T47D (cell line): ENCODE data around the gene IPP.

Experiments used
- DNase-seq, 2 experiments: peaks; one replicate each; pipeline versions ENCODE4 v3.0.0 to v3.0.0-alpha.2; 2011 to 2012; ENCODE audit warnings: low read depth in 1 of 2, low spot score in 1 of 2
- JUND ChIP-seq: IDR thresholded peaks from 2 replicates; pipeline ENCODE4 v1.6.1; 2012; ENCODE audit warnings: low read depth
- in situ Hi-C: cut with HindIII; loops from 2 replicates; pipeline ENCODE4 v1.10.0; 2016; ENCODE audit warnings: low sequenced_read_pairs, low pct_unique_long_range_greater_than_20kb

The IPP gene

GRCh38 chr1:45750298-45751038 lies at the start of gene IPP:
IPP (minus strand) TSS chr1:45750653; CDS start chr1:45746411, 4,242 bp downstream.
- no peak for TF ChIP-seq JUND
- in situ Hi-C loops: no loop called here
- DNase-seq: peak; percentile 93 to 95

DNA sequence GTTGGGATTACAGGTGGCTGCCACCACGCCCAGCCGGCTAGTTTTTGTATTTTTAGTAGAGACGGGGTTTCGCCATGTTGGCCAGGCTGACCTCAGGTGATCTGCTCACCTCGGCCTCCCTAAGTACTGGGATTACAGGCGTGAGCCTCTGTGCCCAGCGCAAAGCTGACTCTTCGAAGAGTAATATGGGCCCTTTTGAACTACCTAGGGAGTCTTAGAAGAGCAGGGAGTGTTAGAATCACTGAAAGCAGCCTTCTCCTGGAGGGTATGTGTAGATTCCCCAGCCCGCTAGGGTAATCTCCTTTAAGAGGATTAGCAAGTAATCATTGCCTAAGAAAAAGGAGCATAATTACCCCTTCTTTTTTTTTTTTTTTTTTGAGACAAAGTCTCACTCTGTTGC lies 46.5 kb upstream of the IPP start:
- in situ Hi-C loops: no loop called here
- no peak for DNase-seq
- TF ChIP-seq JUND: no peak

- TF ChIP-seq JUND: no peak
- in situ Hi-C loops: no loop called here
- DNase-seq: no peak
Measured at GRCh38 chr1:45796381-45796780, 45.9 kb upstream of the IPP start.

DNA sequence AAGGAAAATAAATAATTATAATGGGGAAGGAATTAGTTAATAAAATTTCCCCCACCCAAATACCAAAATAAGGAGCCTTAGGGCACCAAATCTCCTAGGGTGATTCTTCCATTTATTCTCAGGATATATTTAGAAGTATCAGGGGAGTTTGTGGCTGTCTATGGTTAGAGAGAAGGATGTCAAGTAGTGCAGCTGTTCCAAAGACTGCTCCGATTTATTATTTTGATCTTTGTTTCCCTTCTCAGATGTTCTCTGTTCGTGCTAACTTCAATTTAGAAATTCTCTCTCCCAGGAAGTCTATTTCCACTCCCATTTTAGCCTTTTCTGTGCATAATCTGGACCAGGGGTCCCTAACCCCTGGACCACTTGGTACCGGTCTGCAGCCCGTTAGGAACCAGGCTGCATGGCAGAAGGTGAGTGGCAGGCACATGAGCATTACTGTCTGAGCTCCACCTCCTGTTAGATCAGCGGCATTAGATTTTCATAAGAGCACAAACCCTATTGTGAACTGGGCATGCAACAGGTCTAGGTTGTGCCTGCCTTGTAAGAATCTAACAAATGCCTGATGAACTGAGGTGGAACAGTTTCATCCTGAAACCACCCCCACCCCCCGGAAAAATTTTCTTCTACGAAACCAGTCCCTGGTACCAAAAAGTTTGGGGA lies 43.6 kb upstream of the IPP start:
- peak in 1 of 2 experiments; percentile 36 for DNase-seq
- no peak for TF ChIP-seq JUND
- in situ Hi-C loops: no loop called here

GRCh38 chr1:45792744-45793143 lies 42.3 kb upstream of the IPP start:
- DNase-seq: no peak
- in situ Hi-C loops: no loop called here
- no peak for TF ChIP-seq JUND

DNA sequence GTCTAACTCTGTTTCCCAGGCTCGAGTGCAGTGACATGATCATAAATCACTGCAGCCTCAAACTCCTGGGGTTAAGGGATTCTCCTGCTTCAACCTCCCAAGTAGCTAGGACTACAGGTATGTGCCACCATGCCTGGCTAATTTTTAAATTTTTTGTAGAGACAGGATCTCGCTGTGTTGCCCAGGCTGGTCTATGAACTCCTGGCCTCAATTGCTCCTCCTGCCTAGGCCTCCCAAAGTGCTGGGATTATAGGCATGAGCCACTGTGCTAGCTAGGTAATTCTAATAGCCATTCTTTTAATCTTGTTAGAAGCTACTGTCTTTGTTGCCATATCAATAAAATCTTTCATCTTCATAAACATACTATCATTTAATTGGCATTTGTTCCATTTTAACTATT lies 39.1 kb upstream of the IPP start:
- in situ Hi-C loops: no loop called here
- TF ChIP-seq JUND: no peak
- no peak for DNase-seq

- no peak for TF ChIP-seq JUND
- in situ Hi-C loops: no loop called here
- DNase-seq: no peak
Measured at GRCh38 chr1:45787905-45788304, 37.5 kb upstream of the IPP start.

GRCh38 chr1:45785583-45785982 lies 35.1 kb upstream of the IPP start:
- in situ Hi-C loops: no loop called here
- no peak for DNase-seq
- no peak for TF ChIP-seq JUND

- in situ Hi-C loops: no loop called here
- DNase-seq: no peak
- no peak for TF ChIP-seq JUND
Measured at GRCh38 chr1:45775794-45776193, 25.3 kb upstream of the IPP start.

GRCh38 chr1:45772971-45773370 lies 22.5 kb upstream of the IPP start:
- no peak for DNase-seq
- in situ Hi-C loops: no loop called here
- TF ChIP-seq JUND: no peak

DNA sequence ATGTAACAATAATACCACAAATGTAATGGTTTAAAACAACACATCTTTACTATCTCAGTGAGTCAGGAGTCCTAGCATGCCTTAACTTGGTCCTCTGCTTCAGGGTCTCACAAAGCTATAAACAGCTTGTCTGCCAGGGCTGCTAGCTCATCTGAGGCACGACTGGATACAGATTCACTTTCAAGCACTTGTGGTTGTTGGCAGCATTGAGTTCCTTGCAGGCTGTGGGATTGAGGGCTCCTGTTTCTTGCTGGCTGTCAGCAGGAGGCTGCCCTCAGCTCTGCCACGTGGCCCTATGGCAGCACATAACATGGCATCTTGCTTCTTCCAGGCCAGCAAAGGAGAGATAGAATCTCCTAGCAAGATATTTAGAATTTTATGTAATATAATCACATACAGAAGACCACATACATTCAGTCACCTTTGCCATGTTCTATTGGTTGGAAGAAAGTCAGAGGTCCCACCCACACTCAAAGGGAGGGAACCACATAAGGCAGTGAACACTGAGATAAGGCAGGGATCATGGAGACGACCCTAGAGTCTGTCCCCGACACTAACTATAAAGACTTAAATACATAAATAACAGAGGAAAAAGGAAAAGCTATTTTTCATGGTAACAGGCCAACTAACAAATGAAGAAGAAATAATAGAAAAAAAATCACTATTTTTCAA lies 18.9 kb upstream of the IPP start:
- no peak for TF ChIP-seq JUND
- in situ Hi-C loops: no loop called here
- no peak for DNase-seq

DNA sequence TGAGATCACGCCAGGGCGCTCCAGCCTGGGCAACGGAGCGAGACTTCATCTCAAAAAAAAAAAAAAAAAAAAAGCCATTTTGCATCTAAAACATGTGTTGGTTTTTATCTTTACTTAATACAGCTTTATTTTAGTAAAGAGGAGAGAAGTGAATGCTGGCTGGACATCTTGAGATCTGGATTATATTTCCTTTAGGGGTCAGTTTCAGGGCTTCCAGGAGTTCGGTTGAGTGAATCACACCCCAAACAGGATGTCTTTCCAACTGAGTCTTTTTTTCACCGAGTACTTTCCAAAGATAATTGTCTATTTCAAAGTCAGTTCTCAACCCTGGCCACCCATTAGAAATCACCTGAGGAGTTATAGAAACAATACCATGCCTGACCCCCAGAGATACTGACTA lies 16.6 kb upstream of the IPP start:
- in situ Hi-C loops: no loop called here
- TF ChIP-seq JUND: no peak
- no peak for DNase-seq
